ENCODE measurements around the gene CHMP2A.
A peak's percentile ranks its signal among the peaks of the same experiment; 100 is the strongest.

CHMP2A gene

GRCh38 chr19:58558066-58558622 lies 3.2 kb upstream of the CHMP2A start, which contains the start of gene UBE2M:
Gene UBE2M, minus strand, starts transcription at chr19:58558611. Its CDS starts 230 bp downstream, at chr19:58558381.
- TF ChIP-seq CTCF (IDR thresholded peaks at IDR 0.05; ENCODE audit: low read depth, low read length, missing control alignments), result no peak

GRCh38 chr19:58557221-58558065 lies 2.5 kb upstream of the CHMP2A start:
- no peak for DNase-seq (ENCODE audit: low read depth)
- in situ Hi-C loops (cut with HindIII; ENCODE audit: low sequenced_read_pairs), result no loop called here
- H3K4me3 ChIP-seq (ENCODE audit: low read depth, low read length), result peak overlapping the region; percentile 78
- no peak for TF ChIP-seq CTCF (IDR thresholded peaks at IDR 0.05; ENCODE audit: low read depth, low read length, missing control alignments)

More at GRCh38 chr19:58558066-58558622, 3.2 kb upstream of the CHMP2A start, which contains the start of gene UBE2M:
- in situ Hi-C loops (cut with HindIII; ENCODE audit: low sequenced_read_pairs), result no loop called here
- peak within 1 kb of the TSS; percentile 78 for H3K4me3 ChIP-seq (ENCODE audit: low read depth, low read length)
- DNase-seq (ENCODE audit: low read depth), result no peak

- in situ Hi-C loops (cut with HindIII; ENCODE audit: low sequenced_read_pairs), result no loop called here
- TF ChIP-seq CTCF (IDR thresholded peaks at IDR 0.05; ENCODE audit: low read depth, low read length, missing control alignments), result no peak
- peak overlapping the region; percentile 78 for H3K4me3 ChIP-seq (ENCODE audit: low read depth, low read length)
- no peak for DNase-seq (ENCODE audit: low read depth)
Observed at GRCh38 chr19:58556622-58557220, 1.8 kb upstream of the CHMP2A start.

GRCh38 chr19:58555920-58556621 lies 1.2 kb upstream of the CHMP2A start:
- H3K4me3 ChIP-seq (ENCODE audit: low read depth, low read length), result no peak overlapping the region
- no peak for TF ChIP-seq CTCF (IDR thresholded peaks at IDR 0.05; ENCODE audit: low read depth, low read length, missing control alignments)
- no peak for DNase-seq (ENCODE audit: low read depth)
- in situ Hi-C loops (cut with HindIII; ENCODE audit: low sequenced_read_pairs), result no loop called here

GRCh38 chr19:58555369-58555885 lies 522 bp upstream of the CHMP2A start:
- in situ Hi-C loops (cut with HindIII; ENCODE audit: low sequenced_read_pairs), result no loop called here
- peak overlapping the region; percentile 67 for H3K4me3 ChIP-seq (ENCODE audit: low read depth, low read length)
- no peak for DNase-seq (ENCODE audit: low read depth)
- no peak for TF ChIP-seq CTCF (IDR thresholded peaks at IDR 0.05; ENCODE audit: low read depth, low read length, missing control alignments)
